HepG2 (cell line): ENCODE data around the gene NRAP. TPM values are rescaled to one million over a fixed set of nuclear protein-coding genes. Genes with fewer than 3 reads are reported as not detected.
A peak's percentile ranks its signal among the peaks of the same experiment; 100 is the strongest.

Source experiments
- ATF1 ChIP-seq: IDR thresholded peaks from 2 replicates; pipeline ENCODE4 v1.6.1; 2016; ENCODE audit warnings: mild to moderate bottlenecking, control low read depth
- GFI1 ChIP-seq: sonication (generic); formaldehyde crosslinking; IDR thresholded peaks from 2 replicates; pipeline ENCODE4 v1.5.0; 2020; ENCODE audit warnings: missing genetic modification reagents, mild to moderate bottlenecking, borderline replicate concordance
- HNRNPL ChIP-seq: fragments of 200-400 bp; formaldehyde crosslinking; IDR thresholded peaks from 2 replicates; pipeline ENCODE4 v1.6.1; 2017; ENCODE audit warnings: mild to moderate bottlenecking, low read depth, low read length
- LCORL ChIP-seq, 2 experiments: fragments of 450-650 bp in 1 of 2; sonication (generic) in 1 of 2; formaldehyde crosslinking in 1 of 2; IDR thresholded peaks; 2 replicates each; pipeline versions ENCODE4 v1.5.0 to v1.6.1; 2017 to 2020; ENCODE audit warnings: antibody characterized with exemption in 1 of 2, missing genetic modification reagents in 1 of 2
- PPARG ChIP-seq: conservative IDR thresholded peaks from 2 replicates; pipeline ENCODE4 v1.6.1; 2016; ENCODE audit warnings: missing biosample characterization, missing genetic modification reagents
- SAFB2 ChIP-seq: sonication (generic); formaldehyde crosslinking; IDR thresholded peaks from 2 replicates; pipeline ENCODE4 v1.5.1; 2020; ENCODE audit warnings: missing genetic modification reagents, low read depth, mild to moderate bottlenecking, borderline replicate concordance
- SSRP1 ChIP-seq: IDR thresholded peaks from 2 replicates; pipeline ENCODE4 v1.6.1; 2016; ENCODE audit warnings: control low read depth
- WIZ ChIP-seq: sonication (generic); formaldehyde crosslinking; IDR thresholded peaks from 2 replicates; pipeline ENCODE4 v1.5.1; 2020; ENCODE audit warnings: mild to moderate bottlenecking, missing genetic modification reagents
- ZNF205 ChIP-seq: IDR thresholded peaks from 2 replicates; pipeline ENCODE4 v1.6.1; 2018; ENCODE audit warnings: missing biosample characterization, missing genetic modification reagents
- ZNF337 ChIP-seq: sonication (generic); formaldehyde crosslinking; IDR thresholded peaks from 2 replicates; pipeline ENCODE4 v1.5.1; 2020; ENCODE audit warnings: missing genetic modification reagents, low read depth, mild to moderate bottlenecking, borderline replicate concordance
- ZNF782 ChIP-seq: sonication (generic); formaldehyde crosslinking; IDR thresholded peaks from 2 replicates; pipeline ENCODE4 v1.4.0; 2020; ENCODE audit warnings: missing genetic modification reagents, mild to moderate bottlenecking, borderline replicate concordance
- ZSCAN22 ChIP-seq: sonication (generic); formaldehyde crosslinking; IDR thresholded peaks from 2 replicates; pipeline ENCODE4 v1.4.0; 2020; ENCODE audit warnings: mild to moderate bottlenecking, missing genetic modification reagents
- polyA plus RNA-seq, 8 experiments: library from polyadenylated mRNA; depleted of rRNA in 3 of 8; stranded (reverse) in 7 of 8; unstranded in 1 of 8; fragments of >200 nt; fragmentation: Illumina TruSeq in 4 of 8; extraction: Trizol in 4 of 8; gene quantifications; 2 replicates each; pipeline versions ENCODE4 v1.2.1 to v1.2.3, GENCODE V29; 2011 to 2016; ENCODE audit warnings: low read depth in 4 of 8, missing spikeins in 1 of 8, mixed read lengths in 1 of 8; ENCODE audit not compliant: insufficient read depth in 1 of 8
- total RNA-seq, 5 experiments: library from RNA; depleted of rRNA; stranded (reverse); fragments of >200 nt; fragmentation: Illumina TruSeq; extraction: Trizol; gene quantifications; 2 replicates each; pipeline ENCODE4 v1.2.3, GENCODE V29; 2016; ENCODE audit warnings: low read depth in 1 of 5
- TF ChIP-seq, protein P1 (sequence below): sonication (generic); formaldehyde crosslinking; IDR thresholded peaks from 2 replicates; pipeline ENCODE4 v1.9.0; 2021; ENCODE audit warnings: missing genetic modification reagents, mild to moderate bottlenecking, borderline replicate concordance
- TF ChIP-seq, protein P2 (sequence below): sonication (generic); formaldehyde crosslinking; IDR thresholded peaks from 2 replicates; pipeline ENCODE4 v1.8.0; 2022; ENCODE audit warnings: low read depth, missing genetic modification reagents
- TF ChIP-seq, protein P3 (sequence below): sonication (generic); formaldehyde crosslinking; conservative IDR thresholded peaks from 2 replicates; pipeline ENCODE4 v1.5.0; 2020; ENCODE audit warnings: missing genetic modification reagents
- TF ChIP-seq, protein P4 (sequence below): sonication (generic); IDR thresholded peaks from 2 replicates; pipeline ENCODE4 v1.6.1; 2016; ENCODE audit warnings: low read depth, borderline replicate concordance
- TF ChIP-seq, protein P5 (sequence below): sonication (generic); formaldehyde crosslinking; IDR thresholded peaks from 2 replicates; pipeline ENCODE4 v1.4.0; 2020; ENCODE audit warnings: missing genetic modification reagents, borderline replicate concordance
- TF ChIP-seq, protein P6 (sequence below): sonication (generic); formaldehyde crosslinking; conservative IDR thresholded peaks from 2 replicates; pipeline ENCODE4 v1.4.0; 2020; ENCODE audit warnings: missing genetic modification reagents

NRAP gene
- total and polyA plus RNA-seq, 2 of the 13 experiments (the other 11 are each of a cell fraction or from before 2014, with no cell fraction given): not detected

DNA sequence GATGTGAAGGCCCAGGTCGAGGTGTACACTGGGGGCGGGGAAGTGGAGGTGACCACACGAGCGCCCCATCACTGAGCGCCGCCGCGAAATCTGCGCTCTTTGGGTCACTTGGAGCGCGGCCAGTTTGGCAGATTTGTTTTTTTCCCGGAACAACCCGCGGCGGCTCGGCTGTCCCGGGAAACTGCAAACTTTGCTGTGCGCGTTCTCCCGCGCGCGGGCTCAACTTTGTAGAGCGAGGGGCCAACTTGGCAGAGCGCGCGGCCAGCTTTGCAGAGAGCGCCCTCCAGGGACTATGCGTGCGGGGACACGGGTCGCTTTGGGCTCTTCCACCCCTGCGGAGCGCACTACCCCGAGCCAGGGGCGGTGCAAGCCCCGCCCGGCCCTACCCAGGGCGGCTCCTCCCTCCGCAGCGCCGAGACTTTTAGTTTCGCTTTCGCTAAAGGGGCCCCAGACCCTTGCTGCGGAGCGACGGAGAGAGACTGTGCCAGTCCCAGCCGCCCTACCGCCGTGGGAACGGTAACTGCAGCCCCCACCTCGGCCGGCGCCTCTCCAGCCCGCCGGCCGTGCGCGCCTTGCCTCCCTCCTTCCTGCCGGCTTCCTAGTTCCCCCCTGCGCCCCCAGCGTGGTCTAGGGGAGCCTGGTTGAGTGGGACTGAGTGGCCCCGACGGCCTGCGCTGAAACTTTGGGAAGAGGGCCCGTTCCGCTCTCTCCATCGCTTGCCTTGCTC is 15.8 kb upstream of the NRAP start, which contains the start of gene CASP7 (continued):
- no peak for TF ChIP-seq ZNF782 (CRISPR knock-in tag)
- TF ChIP-seq, protein P1, sequence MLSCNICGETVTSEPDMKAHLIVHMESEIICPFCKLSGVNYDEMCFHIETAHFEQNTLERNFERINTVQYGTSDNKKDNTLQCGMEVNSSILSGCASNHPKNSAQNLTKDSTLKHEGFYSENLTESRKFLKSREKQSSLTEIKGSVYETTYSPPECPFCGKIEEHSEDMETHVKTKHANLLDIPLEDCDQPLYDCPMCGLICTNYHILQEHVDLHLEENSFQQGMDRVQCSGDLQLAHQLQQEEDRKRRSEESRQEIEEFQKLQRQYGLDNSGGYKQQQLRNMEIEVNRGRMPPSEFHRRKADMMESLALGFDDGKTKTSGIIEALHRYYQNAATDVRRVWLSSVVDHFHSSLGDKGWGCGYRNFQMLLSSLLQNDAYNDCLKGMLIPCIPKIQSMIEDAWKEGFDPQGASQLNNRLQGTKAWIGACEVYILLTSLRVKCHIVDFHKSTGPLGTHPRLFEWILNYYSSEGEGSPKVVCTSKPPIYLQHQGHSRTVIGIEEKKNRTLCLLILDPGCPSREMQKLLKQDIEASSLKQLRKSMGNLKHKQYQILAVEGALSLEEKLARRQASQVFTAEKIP: no peak
- TF ChIP-seq SAFB2 (CRISPR knock-in tag): no peak
- TF ChIP-seq ZNF337 (CRISPR knock-in tag): no peak; the same call in 1 of the 2 replicates
- TF ChIP-seq PPARG (CRISPR knock-in tag): no peak
- TF ChIP-seq HNRNPL: peak; percentile 7; the same call in 1 of the 2 replicates
- 0 out of 2 replicates have a peak, but pooled peaks have one; percentile 30 for TF ChIP-seq ZNF205
- TF ChIP-seq, protein P2, sequence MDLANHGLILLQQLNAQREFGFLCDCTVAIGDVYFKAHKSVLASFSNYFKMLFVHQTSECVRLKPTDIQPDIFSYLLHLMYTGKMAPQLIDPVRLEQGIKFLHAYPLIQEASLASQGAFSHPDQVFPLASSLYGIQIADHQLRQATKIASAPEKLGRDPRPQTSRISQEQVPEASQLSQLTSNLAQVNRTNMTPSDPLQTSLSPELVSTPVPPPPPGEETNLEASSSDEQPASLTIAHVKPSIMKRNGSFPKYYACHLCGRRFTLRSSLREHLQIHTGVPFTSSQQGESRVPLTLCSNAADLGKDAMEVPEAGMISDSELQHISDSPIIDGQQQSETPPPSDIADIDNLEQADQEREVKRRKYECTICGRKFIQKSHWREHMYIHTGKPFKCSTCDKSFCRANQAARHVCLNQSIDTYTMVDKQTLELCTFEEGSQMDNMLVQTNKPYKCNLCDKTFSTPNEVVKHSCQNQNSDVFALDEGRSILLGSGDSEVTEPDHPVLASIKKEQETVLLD (CRISPR knock-in tag): no peak
- no peak for TF ChIP-seq WIZ (CRISPR knock-in tag)
- TF ChIP-seq, protein P3, sequence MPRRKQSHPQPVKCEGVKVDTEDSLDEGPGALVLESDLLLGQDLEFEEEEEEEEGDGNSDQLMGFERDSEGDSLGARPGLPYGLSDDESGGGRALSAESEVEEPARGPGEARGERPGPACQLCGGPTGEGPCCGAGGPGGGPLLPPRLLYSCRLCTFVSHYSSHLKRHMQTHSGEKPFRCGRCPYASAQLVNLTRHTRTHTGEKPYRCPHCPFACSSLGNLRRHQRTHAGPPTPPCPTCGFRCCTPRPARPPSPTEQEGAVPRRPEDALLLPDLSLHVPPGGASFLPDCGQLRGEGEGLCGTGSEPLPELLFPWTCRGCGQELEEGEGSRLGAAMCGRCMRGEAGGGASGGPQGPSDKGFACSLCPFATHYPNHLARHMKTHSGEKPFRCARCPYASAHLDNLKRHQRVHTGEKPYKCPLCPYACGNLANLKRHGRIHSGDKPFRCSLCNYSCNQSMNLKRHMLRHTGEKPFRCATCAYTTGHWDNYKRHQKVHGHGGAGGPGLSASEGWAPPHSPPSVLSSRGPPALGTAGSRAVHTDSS (CRISPR knock-in tag): no peak
- no peak for TF ChIP-seq SSRP1 (CRISPR knock-in tag)
- TF ChIP-seq, protein P4, sequence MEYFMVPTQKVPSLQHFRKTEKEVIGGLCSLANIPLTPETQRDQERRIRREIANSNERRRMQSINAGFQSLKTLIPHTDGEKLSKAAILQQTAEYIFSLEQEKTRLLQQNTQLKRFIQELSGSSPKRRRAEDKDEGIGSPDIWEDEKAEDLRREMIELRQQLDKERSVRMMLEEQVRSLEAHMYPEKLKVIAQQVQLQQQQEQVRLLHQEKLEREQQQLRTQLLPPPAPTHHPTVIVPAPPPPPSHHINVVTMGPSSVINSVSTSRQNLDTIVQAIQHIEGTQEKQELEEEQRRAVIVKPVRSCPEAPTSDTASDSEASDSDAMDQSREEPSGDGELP: no peak
- TF ChIP-seq, protein P5, sequence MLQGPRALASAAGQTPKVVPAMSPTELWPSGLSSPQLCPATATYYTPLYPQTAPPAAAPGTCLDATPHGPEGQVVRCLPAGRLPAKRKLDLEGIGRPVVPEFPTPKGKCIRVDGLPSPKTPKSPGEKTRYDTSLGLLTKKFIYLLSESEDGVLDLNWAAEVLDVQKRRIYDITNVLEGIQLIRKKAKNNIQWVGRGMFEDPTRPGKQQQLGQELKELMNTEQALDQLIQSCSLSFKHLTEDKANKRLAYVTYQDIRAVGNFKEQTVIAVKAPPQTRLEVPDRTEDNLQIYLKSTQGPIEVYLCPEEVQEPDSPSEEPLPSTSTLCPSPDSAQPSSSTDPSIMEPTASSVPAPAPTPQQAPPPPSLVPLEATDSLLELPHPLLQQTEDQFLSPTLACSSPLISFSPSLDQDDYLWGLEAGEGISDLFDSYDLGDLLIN (CRISPR knock-in tag): peak; percentile 46; the same call in 1 of the 2 replicates
- TF ChIP-seq ATF1 (CRISPR knock-in tag): no peak
- TF ChIP-seq LCORL (IDR thresholded peaks at IDR 0.05): no peak
- peak; percentile 81 for TF ChIP-seq LCORL (CRISPR knock-in tag; IDR thresholded peaks at IDR 0.05)
- no peak for TF ChIP-seq ZSCAN22 (CRISPR knock-in tag)
- TF ChIP-seq, protein P6, sequence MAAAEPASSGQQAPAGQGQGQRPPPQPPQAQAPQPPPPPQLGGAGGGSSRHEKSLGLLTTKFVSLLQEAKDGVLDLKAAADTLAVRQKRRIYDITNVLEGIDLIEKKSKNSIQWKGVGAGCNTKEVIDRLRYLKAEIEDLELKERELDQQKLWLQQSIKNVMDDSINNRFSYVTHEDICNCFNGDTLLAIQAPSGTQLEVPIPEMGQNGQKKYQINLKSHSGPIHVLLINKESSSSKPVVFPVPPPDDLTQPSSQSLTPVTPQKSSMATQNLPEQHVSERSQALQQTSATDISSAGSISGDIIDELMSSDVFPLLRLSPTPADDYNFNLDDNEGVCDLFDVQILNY (CRISPR knock-in tag): 0 out of 2 replicates have a peak, but pooled peaks have one; percentile 59
- 0 out of 2 replicates have a peak, but pooled peaks have one; percentile 17 for TF ChIP-seq GFI1 (CRISPR knock-in tag)
